Measurements from ENCODE around the gene EGR4.

- TF ChIP-seq CTCF (IDR thresholded peaks at IDR 0.05): no peak
- TF ChIP-seq POLR2A (IDR thresholded peaks at IDR 0.05): no peak
These were observed 27.1 kb downstream of the EGR4 start for GRCh38 chr2:73266061-73266901.

Data from lower leg skin (tissue), 3 donors.